Smooth muscle cell of the coronary artery (primary cell): ENCODE data around the gene ERAP2. TPM values are rescaled to one million over a fixed set of nuclear protein-coding genes. Genes with fewer than 3 reads are reported as not detected.

Experiments
- total RNA-seq: library from RNA; depleted of rRNA; stranded (reverse); fragments of >200 nt; gene quantifications from 2 replicates; pipeline ENCODE4 v1.2.3, GENCODE V29; 2014; ENCODE audit warnings: low replicate concordance

Gene ERAP2
- total RNA-seq = 21.2 and 30.7 TPM in 2 replicates

DNA sequence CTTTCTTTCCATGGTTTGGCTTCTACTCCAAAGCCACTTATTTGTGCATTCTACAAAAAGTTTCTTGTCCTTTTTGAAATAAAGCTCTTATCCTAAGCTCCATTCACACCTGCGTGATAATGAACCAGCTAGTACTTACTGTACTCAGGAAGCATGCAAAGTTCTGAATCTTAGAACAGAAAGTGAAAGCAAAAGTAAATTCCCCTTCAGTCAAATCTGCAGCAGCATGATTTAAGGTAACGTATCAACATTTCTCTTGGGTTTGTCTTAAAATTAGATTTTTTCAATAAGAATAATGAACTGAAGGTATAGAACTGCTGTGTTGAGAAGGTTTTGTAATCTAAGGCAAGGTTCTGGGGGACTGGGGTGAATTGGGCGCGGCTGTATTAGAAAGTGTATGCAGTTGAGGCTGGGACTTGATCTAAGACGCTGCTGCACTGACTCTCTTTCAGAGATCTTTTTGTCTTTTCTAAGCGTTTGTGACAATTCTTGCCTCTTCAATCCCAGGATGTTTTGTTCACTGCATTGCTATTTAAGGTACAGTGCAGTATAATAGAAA, at the start of gene ERAP2:
ERAP2 (plus strand) TSS at position 209 of the 559 bp plus-strand sequence. CDS start 3,186 bp downstream, outside the sequence.

DNA sequence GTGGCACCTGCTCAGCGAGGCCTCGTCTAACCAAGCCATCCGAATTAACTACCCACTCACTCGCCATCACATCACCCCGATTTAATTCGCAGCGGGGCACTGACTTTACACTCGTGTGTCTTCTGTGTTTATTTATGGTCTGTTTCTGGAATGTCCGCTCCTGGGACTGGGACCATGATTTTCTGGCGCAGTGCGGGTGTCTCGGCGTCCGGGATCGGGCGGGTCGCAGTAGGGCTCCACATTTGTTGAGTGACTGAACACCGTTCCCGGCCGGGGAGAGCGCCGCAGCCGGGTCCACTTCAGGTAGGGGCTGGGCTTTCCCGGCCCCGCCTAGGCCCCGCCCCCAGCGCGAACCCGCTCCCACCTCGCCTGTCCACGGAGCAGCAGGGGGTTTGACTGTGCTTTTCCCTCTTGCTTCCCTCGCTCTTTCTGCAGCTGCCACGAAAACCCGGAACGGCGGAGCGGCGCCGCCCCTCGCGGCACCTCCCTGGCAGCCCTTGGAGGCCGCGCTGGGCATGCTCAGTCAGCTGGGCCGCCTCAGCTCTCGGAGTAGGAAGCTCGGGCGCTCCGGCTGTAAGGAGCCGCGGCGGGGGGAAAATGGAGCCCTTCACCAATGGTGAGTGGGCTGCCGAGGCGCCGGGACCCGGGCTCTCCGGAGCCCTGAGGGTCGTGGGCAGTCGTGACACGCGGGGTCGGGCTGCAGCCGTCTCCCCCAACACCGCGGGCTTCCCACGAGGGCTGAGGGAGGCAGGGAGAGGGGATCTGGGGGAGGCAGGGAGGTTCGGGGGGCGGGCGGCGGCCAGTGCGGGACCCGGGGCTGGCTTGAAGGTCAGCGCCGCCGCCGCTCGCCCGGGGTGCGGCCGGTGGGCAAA, 59.5 kb downstream of the ERAP2 start, which contains the start of gene LNPEP:
LNPEP (plus strand) TSS at position 522 of the 872 bp plus-strand sequence; CDS start at position 598, 76 bp downstream.

Other genes starting within 250 kb of the ERAP2 start
- gene CAST, start 214.1 kb upstream of the ERAP2 start, total RNA-seq = 50.7 and 177 TPM in 2 replicates
- 13.8 and 27.5 TPM in 2 replicates for gene ERAP1, start 68.6 kb upstream of the ERAP2 start, total RNA-seq
- gene LNPEP, start 59.6 kb downstream of the ERAP2 start, total RNA-seq = 14.7 and 20.7 TPM in 2 replicates